GM12878 (cell line): ENCODE measurements around the gene PIGZ. TPM values are rescaled to one million over a fixed set of nuclear protein-coding genes. Genes with fewer than 3 reads are reported as not detected.

Experiments used
- ATAC-seq: fragments of 200-7000 bp; cut with Tn5 transposase; 3 replicates; pipeline ENCODE4 v1.9.1; 2020; ENCODE audit warnings: mild to moderate bottlenecking, moderate library complexity
- BruUV-seq: library from RNA; stranded (reverse); fragments of 400-500 nt; replicated peaks from 2 replicates; lab custom pipeline; 2021; lab: Mats Ljungman, UMichigan
- CTCF ChIA-PET: fragments of 300-600 bp; sonication (Branson Sonifier 250); formaldehyde crosslinking; extraction: SDS; loops from one replicate; lab custom pipeline; 2021; ENCODE audit warnings: inconsistent platforms; lab: Yijun Ruan, JAX
- POLR2A ChIA-PET: fragments of 350-600 bp; formaldehyde crosslinking; extraction: SDS; loops from one replicate; lab custom pipeline; 2021; ENCODE audit warnings: inconsistent platforms; lab: Charles Lee
- RAD21 ChIA-PET: fragments of 300-600 bp; sonication (Branson Sonifier 250); formaldehyde crosslinking; loops from one replicate; lab custom pipeline; 2023; ENCODE audit warnings: antibody characterized with exemption; ENCODE audit not compliant: unreplicated experiment; lab: Charles Lee
- SMC1A ChIA-PET: fragments of 300-600 bp; sonication (Branson Sonifier 250); formaldehyde crosslinking; loops from one replicate; lab custom pipeline; 2023; ENCODE audit not compliant: unreplicated experiment, uncharacterized antibody; lab: Charles Lee
- DNase-seq: peaks from one replicate; pipeline ENCODE4 v3.0.0-alpha.2; 2011; ENCODE audit warnings: low read depth, low spot score
- FAIRE-seq: peaks from 3 replicates; lab custom pipeline; 2011; peaks lifted over from hg19 to GRCh38; lab: Jason Lieb, UNC
- H2AFZ ChIP-seq: 2 replicates; pipeline ENCODE4 v1.6.0; 2011; ENCODE audit warnings: low read depth, low read length, control low read depth; ENCODE audit not compliant: control insufficient read depth
- H3K27ac ChIP-seq: 2 replicates; pipeline ENCODE4 v1.5.1; 2011; ENCODE audit warnings: control low read depth; ENCODE audit not compliant: control insufficient read depth, insufficient read depth
- H3K27me3 ChIP-seq, 2 experiments: replicated peaks in 1 of 2; 2 replicates each; pipeline versions ENCODE4 v1.6.0 to v1.6.1; 2011; ENCODE audit warnings: low read length in 1 of 2; ENCODE audit not compliant: control insufficient read depth in 2 of 2, insufficient read depth in 2 of 2
- H3K36me3 ChIP-seq, 2 experiments: 2 replicates each; pipeline ENCODE4 v1.5.1; 2011; ENCODE audit warnings: low read length in 1 of 2; ENCODE audit not compliant: control insufficient read depth in 2 of 2, insufficient read depth in 2 of 2
- H3K4me1 ChIP-seq: 2 replicates; pipeline ENCODE4 v1.6.1; 2011; ENCODE audit warnings: mild to moderate bottlenecking, low read length, moderate library complexity, mixed read lengths; ENCODE audit not compliant: control insufficient read depth, insufficient read depth
- H3K4me2 ChIP-seq: 2 replicates; pipeline ENCODE4 v1.6.0; 2011; ENCODE audit warnings: control low read depth; ENCODE audit not compliant: control insufficient read depth, insufficient read depth
- H3K4me3 ChIP-seq: fragments of 200-600 bp; sonication (generic); 2 replicates; pipeline ENCODE4 v1.5.1; 2016
- H3K79me2 ChIP-seq: 2 replicates; pipeline ENCODE4 v1.6.0; 2011; ENCODE audit warnings: low read length; ENCODE audit not compliant: control insufficient read depth, insufficient read depth
- H3K9ac ChIP-seq: 2 replicates; pipeline ENCODE4 v1.8.0; 2011; ENCODE audit warnings: low read length, control low read depth, mixed read lengths; ENCODE audit not compliant: control insufficient read depth, insufficient read depth
- H3K9me3 ChIP-seq: replicated peaks from 3 replicates; pipeline ENCODE4 v1.5.1; 2011; ENCODE audit warnings: mild to moderate bottlenecking, low read length; ENCODE audit not compliant: control insufficient read depth, insufficient read depth
- H4K20me1 ChIP-seq: 2 replicates; pipeline ENCODE4 v1.6.0; 2011; ENCODE audit not compliant: control insufficient read depth, insufficient read depth
- ESRRA ChIP-seq: IDR thresholded peaks from 2 replicates; pipeline ENCODE4 v1.6.1; 2012; ENCODE audit warnings: mild to moderate bottlenecking, low read length, improper control_type of control experiment
- FOXM1 ChIP-seq: IDR thresholded peaks from 2 replicates; pipeline ENCODE4 v1.6.1; 2012; ENCODE audit warnings: low read depth, mild to moderate bottlenecking, inconsistent platforms, low read length, moderate library complexity
- KLF5 ChIP-seq: fragments of 450-650 bp; IDR thresholded peaks from 2 replicates; pipeline ENCODE4 v1.6.1; 2014; ENCODE audit warnings: mild to moderate bottlenecking; ENCODE audit not compliant: partially characterized antibody
- SMC3 ChIP-seq: IDR thresholded peaks from 2 replicates; pipeline ENCODE4 v1.6.1; 2011; ENCODE audit warnings: low read length, improper control_type of control experiment, borderline replicate concordance
- TCF7 ChIP-seq: IDR thresholded peaks from 2 replicates; pipeline ENCODE4 v1.6.1; 2014; ENCODE audit warnings: antibody characterized with exemption, borderline replicate concordance
- ZNF207 ChIP-seq: fragments of 450-650 bp; IDR thresholded peaks from 2 replicates; pipeline ENCODE4 v1.6.1; 2014; ENCODE audit warnings: antibody characterized with exemption, mild to moderate bottlenecking, borderline replicate concordance
- ZSCAN29 ChIP-seq: fragments of 450-650 bp; IDR thresholded peaks from 2 replicates; pipeline ENCODE4 v1.6.1; 2017; ENCODE audit warnings: mild to moderate bottlenecking, moderate library complexity
- WGBS: methylation state at CpG from one replicate; pipeline ENCODE4 v1.1.6; 2016; ENCODE audit warnings: low lambda C conversion rate; ENCODE audit not compliant: insufficient replicate concordance, insufficient coverage; ENCODE audit errors: missing lambda C conversion rate; 5-methylcytosine and 5-hydroxymethylcytosine counted together
- in situ Hi-C: fragments of 300-500 bp; cut with MboI; formaldehyde crosslinking; loops from 9 replicates; pipeline ENCODE4 v1.14.3; 2018; ENCODE audit warnings: mixed read lengths
- intact Hi-C: fragments of 100-400 bp; cut with micrococcal nuclease; formaldehyde crosslinking; loops from one replicate; pipeline ENCODE4 v1.14.2; 2022; ENCODE audit not compliant: unreplicated experiment
- polyA plus RNA-seq, 11 experiments: library from polyadenylated mRNA; depleted of rRNA in 4 of 11; unstranded in 6 of 11; stranded (reverse) in 5 of 11; fragments of >200 nt; fragmentation: Nextera tagmentation in 4 of 11; fragmentation: Illumina TruSeq in 1 of 11; extraction: Ambion mirVana in 4 of 11; extraction: Trizol in 1 of 11; gene quantifications; 1 replicate in 1 of 11; 2 replicates in 10 of 11; pipeline versions ENCODE4 v1.2.1 to v1.2.3, GENCODE V29; 2011 to 2016; ENCODE audit warnings: inconsistent platforms in 2 of 11, missing spikeins in 2 of 11, low read depth in 1 of 11
- total RNA-seq, 4 experiments: library from RNA; depleted of rRNA in 3 of 4; stranded (reverse); fragments of >200 nt in 3 of 4; fragmentation: Illumina TruSeq in 1 of 4; extraction: Trizol in 1 of 4; gene quantifications; 2 replicates each; pipeline versions ENCODE4 v1.2.1 to v1.2.3, GENCODE V29; 2013 to 2021
- TF ChIP-seq, protein P1 (sequence below): fragments of 450-650 bp; IDR thresholded peaks from 2 replicates; pipeline ENCODE4 v1.6.1; 2016; ENCODE audit warnings: mild to moderate bottlenecking
- TF ChIP-seq, protein P2 (sequence below): IDR thresholded peaks from 2 replicates; pipeline ENCODE4 v1.6.1; 2011; ENCODE audit warnings: borderline replicate concordance, low read depth, mild to moderate bottlenecking, moderate library complexity, low read length; ENCODE audit not compliant: insufficient read depth, poor library complexity, severe bottlenecking

PIGZ gene
- total and polyA plus RNA-seq, 10 of the 15 experiments (the other 5 are each of a cell fraction or from before 2014, with no cell fraction given) = 0.06 to 1.2 (median 0.64) TPM

DNA sequence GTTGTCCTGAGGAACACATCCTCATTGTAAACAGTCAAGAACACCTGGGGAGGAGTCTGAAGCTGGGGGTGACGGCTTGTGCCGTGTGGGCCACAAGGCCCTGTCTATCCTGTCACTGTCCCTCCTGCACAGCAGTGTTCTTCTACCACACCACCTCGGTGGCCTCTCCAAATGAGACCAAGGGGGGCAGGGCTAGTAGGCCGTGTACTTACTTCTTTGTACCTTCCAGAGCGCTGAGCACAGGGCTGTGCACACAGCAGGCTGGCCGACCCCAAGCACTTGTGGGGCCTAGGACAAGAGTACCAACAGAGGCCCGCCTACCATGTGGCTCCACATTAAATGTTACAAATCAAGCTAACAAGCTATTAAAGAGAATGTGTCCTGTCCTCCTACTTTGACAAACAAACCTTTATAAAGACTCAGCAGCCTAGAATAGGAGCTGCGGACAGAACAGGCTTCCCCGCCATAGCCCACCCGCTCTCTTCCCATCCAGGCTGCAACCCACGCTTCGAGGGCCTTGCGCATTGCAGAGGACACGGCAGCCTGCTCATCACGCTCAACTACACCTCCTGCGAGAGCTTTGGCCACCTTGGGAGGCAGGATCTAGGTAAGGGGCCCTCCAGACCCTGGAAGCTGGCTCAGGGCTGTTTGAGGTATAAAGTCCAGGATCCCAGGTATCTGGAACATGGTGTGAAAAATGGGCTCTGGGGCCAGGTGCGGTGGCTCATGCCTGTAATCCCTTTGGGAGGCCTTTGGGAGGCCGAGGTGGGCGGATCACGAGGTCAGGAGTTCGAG, 30.5 kb upstream of the PIGZ start (continued):
- TF ChIP-seq TCF7 (no peak), KLF5 (no peak), ZNF207 (no peak), ZSCAN29 (no peak), ESRRA (no peak)

DNA sequence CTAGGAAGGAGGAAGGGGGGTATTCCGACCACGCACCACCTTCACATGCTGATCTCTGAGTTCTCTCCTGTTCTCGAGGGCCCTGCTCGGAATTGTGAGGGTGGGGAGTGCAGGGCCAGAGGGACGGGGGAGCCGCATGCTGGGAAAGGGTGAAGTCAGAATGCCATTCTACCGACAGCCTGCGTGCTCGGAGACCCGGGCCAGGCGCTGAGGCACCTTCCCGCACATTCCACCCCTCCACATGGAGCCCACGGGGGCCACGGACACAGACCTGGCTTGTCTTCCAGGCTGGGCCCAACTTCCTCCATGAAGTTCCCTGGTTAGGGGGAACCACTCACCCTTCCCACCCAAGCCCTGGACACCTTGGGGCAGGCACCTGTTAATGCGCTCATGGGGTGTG, 28.7 kb upstream of the PIGZ start:
- H4K20me1 ChIP-seq = no peaks in the 10 kb centered on the region
- intact Hi-C loops (no loop called here), in situ Hi-C loops (loop anchor here (25.0 kb wide), 1 partner anchor 515 kb away; no protein-coding TSS in a partner anchor)
- H3K4me3 ChIP-seq = no peak overlapping the region
- RAD21 ChIA-PET = interaction anchor here (1.4 kb wide), 1 partner anchor 190 kb away, joined by 4 read pairs; no protein-coding TSS in a partner anchor
- no peaks in the 10 kb centered on the region; the same call in 2 of the 3 replicates for H3K9me3 ChIP-seq
- DNase-seq (no peak), FAIRE-seq (no peak), ATAC-seq (no peak)
- POLR2A ChIA-PET = interaction anchor here (0.6 kb wide), 1 partner anchor 1019 kb away, joined by 4 read pairs; no protein-coding TSS in a partner anchor
- H3K27ac ChIP-seq = no peak overlapping the region
- H3K4me1 ChIP-seq = peaks cover 4% of the 10 kb centered on the region
- TF ChIP-seq FOXM1 (no peak), SMC3 (no peak)
- TF ChIP-seq, protein P1, sequence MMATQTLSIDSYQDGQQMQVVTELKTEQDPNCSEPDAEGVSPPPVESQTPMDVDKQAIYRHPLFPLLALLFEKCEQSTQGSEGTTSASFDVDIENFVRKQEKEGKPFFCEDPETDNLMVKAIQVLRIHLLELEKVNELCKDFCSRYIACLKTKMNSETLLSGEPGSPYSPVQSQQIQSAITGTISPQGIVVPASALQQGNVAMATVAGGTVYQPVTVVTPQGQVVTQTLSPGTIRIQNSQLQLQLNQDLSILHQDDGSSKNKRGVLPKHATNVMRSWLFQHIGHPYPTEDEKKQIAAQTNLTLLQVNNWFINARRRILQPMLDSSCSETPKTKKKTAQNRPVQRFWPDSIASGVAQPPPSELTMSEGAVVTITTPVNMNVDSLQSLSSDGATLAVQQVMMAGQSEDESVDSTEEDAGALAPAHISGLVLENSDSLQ = no peak
- TF ChIP-seq, protein P2, sequence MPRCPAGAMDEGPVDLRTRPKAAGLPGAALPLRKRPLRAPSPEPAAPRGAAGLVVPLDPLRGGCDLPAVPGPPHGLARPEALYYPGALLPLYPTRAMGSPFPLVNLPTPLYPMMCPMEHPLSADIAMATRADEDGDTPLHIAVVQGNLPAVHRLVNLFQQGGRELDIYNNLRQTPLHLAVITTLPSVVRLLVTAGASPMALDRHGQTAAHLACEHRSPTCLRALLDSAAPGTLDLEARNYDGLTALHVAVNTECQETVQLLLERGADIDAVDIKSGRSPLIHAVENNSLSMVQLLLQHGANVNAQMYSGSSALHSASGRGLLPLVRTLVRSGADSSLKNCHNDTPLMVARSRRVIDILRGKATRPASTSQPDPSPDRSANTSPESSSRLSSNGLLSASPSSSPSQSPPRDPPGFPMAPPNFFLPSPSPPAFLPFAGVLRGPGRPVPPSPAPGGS = no peak
- SMC1A ChIA-PET = interaction anchor here (1.1 kb wide), 1 partner anchor 160 kb away, joined by 3 read pairs; no protein-coding TSS in a partner anchor
- CTCF ChIA-PET = interaction anchor here (1.3 to 1.6 kb wide), 2 partner anchors 34 to 40 kb away, joined by 3 to 5 read pairs; no protein-coding TSS in a partner anchor
- no peaks in the 10 kb centered on the region for H3K27me3 ChIP-seq
- no peak overlapping the region for H2AFZ ChIP-seq
- BruUV-seq = no TSS peak
- no peaks in the 10 kb centered on the region for H3K36me3 ChIP-seq
- H3K79me2 ChIP-seq = no peaks in the 10 kb centered on the region
- WGBS = 92% methylated on average over 15 of the region's 15 CpGs
- H3K4me2 ChIP-seq = no peak overlapping the region
- H3K9ac ChIP-seq = no peak overlapping the region
